Measurements from ENCODE around the gene SLC6A13.

The SLC6A13 gene

DNA sequence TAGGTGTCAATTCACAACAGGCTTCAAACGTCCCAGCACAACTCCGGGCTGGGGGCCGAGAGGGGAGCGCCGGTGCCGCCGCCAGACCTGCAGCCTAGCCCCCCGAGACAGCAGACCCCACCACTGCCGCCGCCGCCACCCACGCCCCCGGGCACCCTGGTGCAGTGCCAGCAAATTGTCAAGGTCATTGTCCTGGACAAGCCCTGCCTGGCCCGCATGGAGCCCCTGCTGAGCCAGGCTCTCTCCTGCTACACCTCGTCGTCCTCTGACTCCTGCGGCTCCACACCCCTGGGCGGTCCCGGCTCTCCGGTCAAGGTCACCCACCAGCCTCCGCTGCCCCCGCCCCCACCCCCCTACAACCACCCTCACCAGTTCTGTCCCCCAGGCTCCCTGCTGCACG, 88.0 kb downstream of the SLC6A13 start:
- H3K27ac ChIP-seq (ENCODE audit: low read depth, low read length) = no peak overlapping the region
- H3K36me3 ChIP-seq (ENCODE audit: insufficient read depth, low read length) = no peaks in the 10 kb centered on the region
- H3K9me3 ChIP-seq (ENCODE audit: low read length) = no peaks in the 10 kb centered on the region
- no peak overlapping the region for H3K4me3 ChIP-seq (ENCODE audit: low read depth in 1 of 2, low read length in 2 of 2)
- H3K27me3 ChIP-seq (ENCODE audit: control insufficient read depth in 1 of 2, insufficient read depth in 2 of 2, low read length in 2 of 2) = peaks cover 0 to 11% of the 10 kb centered on the region in 2 donors
- H3K4me1 ChIP-seq (ENCODE audit: insufficient read depth, low read length) = no peaks in the 10 kb centered on the region
- H3K9ac ChIP-seq (ENCODE audit: low read length) = no peak overlapping the region

DNA sequence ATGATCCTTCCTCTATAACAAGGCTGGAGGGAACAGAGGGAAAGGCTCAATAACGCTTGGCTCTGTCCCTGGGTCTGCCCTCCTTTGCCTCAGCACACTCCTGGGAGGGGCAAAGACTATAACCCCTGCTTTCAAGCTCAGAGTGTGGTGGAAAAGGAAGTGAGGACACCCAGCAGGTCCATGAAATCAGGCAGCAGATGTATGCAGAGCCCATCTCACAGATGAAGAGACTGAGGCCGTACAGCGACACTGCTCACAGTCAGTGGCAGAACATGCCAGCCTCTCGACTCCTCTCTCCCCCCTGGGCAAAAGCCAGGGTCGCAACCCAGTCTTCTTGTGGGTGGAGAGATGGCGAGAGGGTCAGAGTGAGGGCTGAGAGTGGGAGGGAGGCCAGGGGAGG, 88.5 kb downstream of the SLC6A13 start:
- Histone ChIP-seq H3K4me1 (ENCODE audit: insufficient read depth, low read length) (no peaks in the 10 kb centered on the region), H3K27me3 (ENCODE audit: control insufficient read depth in 1 of 2, insufficient read depth in 2 of 2, low read length in 2 of 2) (peaks cover 0 to 9% of the 10 kb centered on the region in 2 donors), H3K9me3 (ENCODE audit: low read length) (no peaks in the 10 kb centered on the region), H3K4me3 (ENCODE audit: low read depth in 1 of 2, low read length in 2 of 2) (no peak overlapping the region), H3K36me3 (ENCODE audit: insufficient read depth, low read length) (no peaks in the 10 kb centered on the region), H3K27ac (ENCODE audit: low read depth, low read length) (no peak overlapping the region), H3K9ac (ENCODE audit: low read length) (no peak overlapping the region)

DNA sequence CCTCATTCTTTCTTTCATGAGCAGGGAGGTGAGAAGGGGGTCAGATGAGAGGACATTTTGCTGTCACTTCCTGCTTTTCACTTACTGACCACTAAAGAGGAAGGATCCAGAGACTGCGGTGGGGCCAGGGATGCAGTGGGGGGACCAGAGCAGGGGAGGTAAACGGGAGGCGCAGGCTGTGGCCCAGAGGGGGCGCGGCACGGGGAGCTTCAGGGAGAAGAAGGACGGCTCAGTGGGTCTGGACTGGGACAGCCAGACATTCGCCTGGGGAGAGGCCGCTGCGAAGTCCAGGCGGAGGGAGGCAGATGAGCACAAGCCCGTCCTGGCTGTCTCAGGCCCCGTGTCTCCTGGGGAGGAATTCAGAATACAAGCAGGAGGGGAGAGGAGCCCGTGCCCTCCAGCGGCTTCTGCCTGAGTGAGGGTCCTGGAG, 89.9 kb downstream of the SLC6A13 start:
- Histone ChIP-seq H3K27ac (ENCODE audit: low read depth, low read length) (no peak overlapping the region), H3K4me1 (ENCODE audit: insufficient read depth, low read length) (no peaks in the 10 kb centered on the region), H3K9ac (ENCODE audit: low read length) (no peak overlapping the region), H3K9me3 (ENCODE audit: low read length) (no peaks in the 10 kb centered on the region), H3K27me3 (ENCODE audit: control insufficient read depth in 1 of 2, insufficient read depth in 2 of 2, low read length in 2 of 2) (peaks cover 0 to 4% of the 10 kb centered on the region in 2 donors), H3K36me3 (ENCODE audit: insufficient read depth, low read length) (no peaks in the 10 kb centered on the region), H3K4me3 (ENCODE audit: low read depth in 1 of 2, low read length in 2 of 2) (no peak overlapping the region)

DNA sequence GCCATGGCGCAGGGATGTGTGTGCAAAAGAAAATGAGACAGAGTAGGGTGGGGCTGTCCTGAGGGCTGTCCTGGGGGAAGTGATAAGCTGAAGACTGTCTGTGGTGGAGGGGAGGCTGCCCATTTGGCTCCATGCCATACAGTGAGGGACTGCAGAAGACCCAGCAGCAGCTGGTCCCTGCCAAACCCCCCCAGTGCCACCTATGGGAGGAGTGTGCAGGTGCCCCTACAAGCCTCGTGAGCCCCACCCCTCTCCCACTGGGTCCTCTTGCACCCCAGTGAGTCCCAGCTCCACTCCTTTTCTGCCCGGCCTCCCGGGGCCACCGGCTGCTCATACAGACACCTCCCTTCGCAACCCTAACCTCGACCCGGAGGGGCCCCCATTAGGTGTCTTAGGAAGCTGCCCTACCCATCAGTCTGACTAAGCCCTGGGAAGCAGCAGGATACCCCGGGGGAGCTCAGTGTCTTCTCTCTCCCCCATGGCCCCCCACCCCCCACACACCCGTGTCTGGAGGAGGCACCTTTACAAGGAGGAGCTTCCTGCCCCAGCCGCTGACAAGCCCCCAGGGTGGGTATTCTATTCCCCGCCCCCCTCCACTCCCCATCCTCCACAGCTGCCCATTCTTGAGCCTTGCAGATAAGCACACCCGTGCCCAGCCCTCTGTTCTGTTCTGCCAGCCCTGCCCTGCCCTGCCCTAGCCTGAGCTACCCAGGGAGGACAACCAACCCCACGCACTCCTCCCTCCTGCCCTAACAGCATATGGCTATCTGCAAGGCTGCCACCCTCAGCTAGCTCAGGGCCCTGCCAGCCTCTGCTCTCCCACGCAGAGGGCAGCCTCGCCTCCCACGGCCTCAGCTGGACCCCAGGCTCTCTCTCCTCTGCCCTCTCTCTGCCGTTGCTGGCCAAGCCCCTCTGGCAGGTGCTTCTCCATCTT, 90.6 kb downstream of the SLC6A13 start:
- Histone ChIP-seq H3K27me3 (ENCODE audit: control insufficient read depth in 1 of 2, insufficient read depth in 2 of 2, low read length in 2 of 2) (peaks cover 0 to 4% of the 10 kb centered on the region in 2 donors), H3K9me3 (ENCODE audit: low read length) (no peaks in the 10 kb centered on the region), H3K4me3 (ENCODE audit: low read depth in 1 of 2, low read length in 2 of 2) (no peak overlapping the region), H3K36me3 (ENCODE audit: insufficient read depth, low read length) (no peaks in the 10 kb centered on the region), H3K9ac (ENCODE audit: low read length) (no peak overlapping the region), H3K4me1 (ENCODE audit: insufficient read depth, low read length) (no peaks in the 10 kb centered on the region), H3K27ac (ENCODE audit: low read depth, low read length) (no peak overlapping the region)

DNA sequence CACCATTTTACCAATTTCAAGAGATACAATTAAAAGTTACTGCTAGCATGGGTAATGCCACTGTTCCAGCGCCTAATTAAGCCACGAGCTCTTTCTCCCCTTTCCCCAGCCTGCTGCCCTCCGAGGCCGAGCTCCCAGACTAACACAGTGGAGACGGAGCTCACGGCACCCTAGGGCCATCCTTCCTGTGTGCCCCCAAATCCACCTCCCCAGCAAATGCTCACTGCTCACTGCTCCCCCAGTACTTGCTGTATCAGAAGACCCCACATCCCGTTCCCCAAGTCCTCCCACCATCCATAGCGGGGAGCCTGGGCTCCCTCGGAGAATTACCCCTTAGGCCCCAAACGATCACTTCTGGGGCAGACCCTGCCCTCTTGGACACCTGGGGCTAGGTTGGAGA, 91.4 kb downstream of the SLC6A13 start:
- Histone ChIP-seq H3K9ac (ENCODE audit: low read length) (no peak overlapping the region), H3K27me3 (ENCODE audit: control insufficient read depth in 1 of 2, insufficient read depth in 2 of 2, low read length in 2 of 2) (no peaks in the 10 kb centered on the region), H3K4me1 (ENCODE audit: insufficient read depth, low read length) (no peaks in the 10 kb centered on the region), H3K36me3 (ENCODE audit: insufficient read depth, low read length) (no peaks in the 10 kb centered on the region), H3K9me3 (ENCODE audit: low read length) (no peaks in the 10 kb centered on the region), H3K27ac (ENCODE audit: low read depth, low read length) (no peak overlapping the region), H3K4me3 (ENCODE audit: low read depth in 1 of 2, low read length in 2 of 2) (no peak overlapping the region)

All from muscle layer of colon (tissue), 2 donors.